HepG2 (cell line): ENCODE results near the gene TRIO. TPM values are rescaled to one million over a fixed set of nuclear protein-coding genes. Genes with fewer than 3 reads are reported as not detected.

ENCODE experiments used
- ATAC-seq: fragments of 200-7000 bp; cut with Tn5 transposase; 3 replicates; pipeline ENCODE4 v1.9.1; 2020; ENCODE audit warnings: mild to moderate bottlenecking, moderate library complexity
- BruUV-seq: library from RNA; stranded (reverse); fragments of 400-500 nt; replicated peaks from 2 replicates; lab custom pipeline; 2021; lab: Mats Ljungman, UMichigan
- CTCF ChIA-PET: fragments of 300-600 bp; formaldehyde crosslinking; extraction: SDS; loops from one replicate; lab custom pipeline; 2021; ENCODE audit warnings: low total read pairs, inconsistent platforms, low intra/inter-chr PET ratio; lab: Yijun Ruan, JAX
- POLR2A ChIA-PET: fragments of 350-600 bp; sonication (Branson Sonifier 250); formaldehyde crosslinking; loops from one replicate; lab custom pipeline; 2020; ENCODE audit warnings: antibody characterized with exemption, inconsistent platforms; lab: Yijun Ruan, JAX
- DNase-seq: peaks from one replicate; pipeline ENCODE4 v3.0.0-alpha.2; 2015; ENCODE audit warnings: low spot score
- FAIRE-seq: peaks from 3 replicates; lab custom pipeline; 2011; peaks lifted over from hg19 to GRCh38; lab: Jason Lieb, UNC
- H2AFZ ChIP-seq: one replicate; pipeline ENCODE4 v1.6.1; 2011; ENCODE audit warnings: low read length, inconsistent platforms
- H3K27ac ChIP-seq: fragments of 300-600 bp; 3 replicates; pipeline ENCODE4 v1.8.0; 2011; ENCODE audit warnings: mixed run types, mild to moderate bottlenecking, mixed read lengths, low read length, inconsistent platforms; ENCODE audit not compliant: insufficient read depth; ENCODE audit errors: extremely low read length
- H3K27me3 ChIP-seq, 2 experiments: fragments of 200-600 bp in 1 of 2; 2 replicates in 1 of 2; 3 replicates in 1 of 2; pipeline versions ENCODE4 v1.6.0 to v1.8.0; 2011; ENCODE audit warnings: low read length in 2 of 2, mild to moderate bottlenecking in 2 of 2, moderate library complexity in 2 of 2, inconsistent platforms in 1 of 2; ENCODE audit not compliant: insufficient read depth in 2 of 2, control insufficient read depth in 1 of 2
- H3K36me3 ChIP-seq, 2 experiments: fragments of 200-600 bp in 1 of 2; replicated peaks in 1 of 2; 2 replicates in 1 of 2; 3 replicates in 1 of 2; pipeline versions ENCODE4 v1.5.1 to v1.8.0; 2011; ENCODE audit warnings: low read length in 2 of 2, inconsistent platforms in 1 of 2; ENCODE audit not compliant: insufficient read depth in 2 of 2, control insufficient read depth in 1 of 2
- H3K4me1 ChIP-seq: 2 replicates; pipeline ENCODE4 v1.5.1; 2012; ENCODE audit warnings: low read length, inconsistent platforms; ENCODE audit not compliant: insufficient read depth
- H3K4me2 ChIP-seq: 2 replicates; pipeline ENCODE4 v1.6.0; 2011; ENCODE audit warnings: low read depth, low read length, inconsistent platforms
- H3K4me3 ChIP-seq, 3 experiments: fragments of 200-600 bp in 1 of 3; sonication (generic), shearing (Covaris generic) in 1 of 3; replicated peaks in 1 of 3; 2 replicates each; pipeline ENCODE4 v1.5.1; 2011 to 2016; ENCODE audit warnings: low read length in 3 of 3, inconsistent platforms in 2 of 3, low read depth in 2 of 3, mild to moderate bottlenecking in 2 of 3, control low read depth in 1 of 3, mixed read lengths in 1 of 3; ENCODE audit not compliant: insufficient read depth in 1 of 3
- H3K79me2 ChIP-seq: one replicate; pipeline ENCODE4 v1.6.1; 2011; ENCODE audit warnings: low read length, inconsistent platforms; ENCODE audit not compliant: insufficient read depth
- H3K9ac ChIP-seq: 2 replicates; pipeline ENCODE4 v1.6.0; 2011; ENCODE audit warnings: mild to moderate bottlenecking, low read depth, low read length, inconsistent platforms; ENCODE audit not compliant: insufficient read depth
- H3K9me3 ChIP-seq: 2 replicates; pipeline ENCODE4 v1.5.1; 2012; ENCODE audit warnings: mild to moderate bottlenecking, low read length
- H4K20me1 ChIP-seq: 2 replicates; pipeline ENCODE4 v1.6.0; 2011; ENCODE audit warnings: inconsistent platforms, mild to moderate bottlenecking, low read length, moderate library complexity; ENCODE audit not compliant: insufficient read depth
- CC2D1A ChIP-seq: sonication (generic); formaldehyde crosslinking; IDR thresholded peaks from 2 replicates; pipeline ENCODE4 v1.8.1; 2023; ENCODE audit warnings: mild to moderate bottlenecking, missing genetic modification reagents
- DNMT1 ChIP-seq: sonication (generic); formaldehyde crosslinking; IDR thresholded peaks from 2 replicates; pipeline ENCODE4 v1.5.1; 2020; ENCODE audit warnings: mild to moderate bottlenecking, missing genetic modification reagents
- EEA1 ChIP-seq: sonication (generic); formaldehyde crosslinking; IDR thresholded peaks from 2 replicates; pipeline ENCODE4 v1.5.1; 2020; ENCODE audit warnings: mild to moderate bottlenecking, missing genetic modification reagents, borderline replicate concordance
- FOXA1 ChIP-seq, 2 experiments: fragments of 450-650 bp in 1 of 2; sonication (generic) in 1 of 2; formaldehyde crosslinking in 1 of 2; IDR thresholded peaks; 2 replicates each; pipeline versions ENCODE4 v1.4.0 to v1.6.1; 2016 to 2020; ENCODE audit warnings: missing genetic modification reagents in 1 of 2
- NAIF1 ChIP-seq: sonication (generic); formaldehyde crosslinking; IDR thresholded peaks from 2 replicates; pipeline ENCODE4 v1.5.0; 2020; ENCODE audit warnings: mild to moderate bottlenecking, missing genetic modification reagents, borderline replicate concordance
- SMAD3 ChIP-seq: sonication (generic); formaldehyde crosslinking; IDR thresholded peaks from 2 replicates; pipeline ENCODE4 v1.4.0; 2020; ENCODE audit warnings: missing genetic modification reagents
- U2AF2 ChIP-seq: fragments of 200-400 bp; formaldehyde crosslinking; IDR thresholded peaks from 2 replicates; pipeline ENCODE4 v1.6.1; 2017; ENCODE audit warnings: low read depth, mild to moderate bottlenecking, low read length
- ZBTB1 ChIP-seq: sonication (generic); formaldehyde crosslinking; IDR thresholded peaks from 2 replicates; pipeline ENCODE4 v1.4.0; 2020; ENCODE audit warnings: missing genetic modification reagents, borderline replicate concordance
- ZNF256 ChIP-seq: sonication (generic); formaldehyde crosslinking; conservative IDR thresholded peaks from 2 replicates; pipeline ENCODE4 v1.4.0; 2020; ENCODE audit warnings: missing genetic modification reagents
- ZNF776 ChIP-seq: sonication (generic); formaldehyde crosslinking; IDR thresholded peaks from 2 replicates; pipeline ENCODE4 v1.4.0; 2020; ENCODE audit warnings: mild to moderate bottlenecking, missing genetic modification reagents
- WGBS: methylation state at CpG from one replicate; pipeline ENCODE4 v1.1.6; 2017; ENCODE audit warnings: low lambda C conversion rate; 5-methylcytosine and 5-hydroxymethylcytosine counted together
- in situ Hi-C: cut with HindIII; loops from 2 replicates; pipeline ENCODE4 v1.10.0; 2017; ENCODE audit warnings: low pct_unique_long_range_greater_than_20kb; ENCODE audit not compliant: extremely low pct_ligation_motif_present
- intact Hi-C: fragments of 100-400 bp; cut with micrococcal nuclease; formaldehyde crosslinking; loops from one replicate; pipeline ENCODE4 v1.10.0; 2022; ENCODE audit not compliant: unreplicated experiment
- polyA plus RNA-seq, 8 experiments: library from polyadenylated mRNA; depleted of rRNA in 3 of 8; stranded (reverse) in 7 of 8; unstranded in 1 of 8; fragments of >200 nt; fragmentation: Illumina TruSeq in 4 of 8; extraction: Trizol in 4 of 8; gene quantifications; 2 replicates each; pipeline versions ENCODE4 v1.2.1 to v1.2.3, GENCODE V29; 2011 to 2016; ENCODE audit warnings: low read depth in 4 of 8, missing spikeins in 1 of 8, mixed read lengths in 1 of 8; ENCODE audit not compliant: insufficient read depth in 1 of 8
- total RNA-seq, 5 experiments: library from RNA; depleted of rRNA; stranded (reverse); fragments of >200 nt; fragmentation: Illumina TruSeq; extraction: Trizol; gene quantifications; 2 replicates each; pipeline ENCODE4 v1.2.3, GENCODE V29; 2016; ENCODE audit warnings: low read depth in 1 of 5
- TF ChIP-seq, protein P1 (sequence below): fragments of 450-650 bp; IDR thresholded peaks from 2 replicates; pipeline ENCODE4 v1.6.1; 2017; ENCODE audit warnings: mild to moderate bottlenecking
- TF ChIP-seq, protein P2 (sequence below): sonication (generic); formaldehyde crosslinking; IDR thresholded peaks from 2 replicates; pipeline ENCODE4 v1.4.0; 2020; ENCODE audit warnings: missing genetic modification reagents
- TF ChIP-seq, protein P3 (sequence below): sonication (generic); formaldehyde crosslinking; IDR thresholded peaks from 2 replicates; pipeline ENCODE4 v1.4.0; 2020; ENCODE audit warnings: missing genetic modification reagents

Gene TRIO
- total and polyA plus RNA-seq, 2 of the 13 experiments (the other 11 are each of a cell fraction or from before 2014, with no cell fraction given), result 45.2 to 45.9 TPM

DNA sequence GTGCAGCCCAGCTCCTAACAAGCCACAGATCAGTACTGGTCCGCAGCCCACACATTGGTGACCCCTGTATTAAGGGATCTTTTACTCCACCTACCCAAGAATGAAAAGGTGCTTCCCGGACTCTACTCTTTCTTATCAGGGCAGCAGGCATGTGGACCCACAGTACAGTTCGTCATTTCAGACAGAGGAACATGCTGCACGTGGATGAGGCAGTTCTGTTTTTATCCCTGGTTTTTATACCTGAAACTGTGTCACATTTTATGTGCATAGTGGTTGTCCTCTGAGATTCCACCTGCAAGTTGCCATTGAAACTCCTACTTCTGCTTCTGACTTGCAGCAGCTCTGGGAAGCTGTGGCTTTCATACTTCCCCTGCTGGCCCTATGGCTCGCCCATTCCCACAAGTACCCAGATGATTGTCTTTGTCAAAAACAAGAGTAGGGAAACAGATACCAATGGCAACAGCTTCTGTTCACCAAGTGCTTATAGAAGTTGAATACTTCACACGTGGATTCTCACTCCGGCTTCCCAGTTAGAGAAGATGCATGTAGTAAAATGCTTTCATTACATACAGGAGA, 208.0 kb downstream of the TRIO start:
- H3K4me1 ChIP-seq, result no peaks in the 10 kb centered on the region
- in situ Hi-C loops, result no loop called here
- no peaks in the 10 kb centered on the region for H3K27me3 ChIP-seq
- no peak overlapping the region for H3K4me2 ChIP-seq
- H3K36me3 ChIP-seq, result peaks cover 4 to 12% of the 10 kb centered on the region in 2 experiments; a peak in 4 of 5 replicates
- H4K20me1 ChIP-seq, result no peaks in the 10 kb centered on the region
- ATAC-seq, result no peak
- H3K79me2 ChIP-seq, result no peaks in the 10 kb centered on the region
- no TSS peak for BruUV-seq
- H2AFZ ChIP-seq, result no peak overlapping the region
- intact Hi-C loops, result loop anchor here (5.0 kb wide), 1 partner anchor 244 kb away; no protein-coding TSS in a partner anchor
- no peak overlapping the region for H3K27ac ChIP-seq
- no peaks in the 10 kb centered on the region for H3K9me3 ChIP-seq
- no peak for DNase-seq
- TF ChIP-seq ZNF776 (CRISPR knock-in tag), result no peak
- TF ChIP-seq ZNF256 (CRISPR knock-in tag), result no peak
- TF ChIP-seq EEA1 (CRISPR knock-in tag), result no peak
- no peak for TF ChIP-seq ZBTB1 (CRISPR knock-in tag)
- no peak for TF ChIP-seq CC2D1A (CRISPR knock-in tag)
- no peak for TF ChIP-seq NAIF1 (CRISPR knock-in tag)
- no peak for TF ChIP-seq SMAD3 (CRISPR knock-in tag)
- TF ChIP-seq FOXA1 (IDR thresholded peaks at IDR 0.05), result no peak
- TF ChIP-seq FOXA1 (CRISPR knock-in tag; IDR thresholded peaks at IDR 0.05), result no peak
- TF ChIP-seq, protein P1, sequence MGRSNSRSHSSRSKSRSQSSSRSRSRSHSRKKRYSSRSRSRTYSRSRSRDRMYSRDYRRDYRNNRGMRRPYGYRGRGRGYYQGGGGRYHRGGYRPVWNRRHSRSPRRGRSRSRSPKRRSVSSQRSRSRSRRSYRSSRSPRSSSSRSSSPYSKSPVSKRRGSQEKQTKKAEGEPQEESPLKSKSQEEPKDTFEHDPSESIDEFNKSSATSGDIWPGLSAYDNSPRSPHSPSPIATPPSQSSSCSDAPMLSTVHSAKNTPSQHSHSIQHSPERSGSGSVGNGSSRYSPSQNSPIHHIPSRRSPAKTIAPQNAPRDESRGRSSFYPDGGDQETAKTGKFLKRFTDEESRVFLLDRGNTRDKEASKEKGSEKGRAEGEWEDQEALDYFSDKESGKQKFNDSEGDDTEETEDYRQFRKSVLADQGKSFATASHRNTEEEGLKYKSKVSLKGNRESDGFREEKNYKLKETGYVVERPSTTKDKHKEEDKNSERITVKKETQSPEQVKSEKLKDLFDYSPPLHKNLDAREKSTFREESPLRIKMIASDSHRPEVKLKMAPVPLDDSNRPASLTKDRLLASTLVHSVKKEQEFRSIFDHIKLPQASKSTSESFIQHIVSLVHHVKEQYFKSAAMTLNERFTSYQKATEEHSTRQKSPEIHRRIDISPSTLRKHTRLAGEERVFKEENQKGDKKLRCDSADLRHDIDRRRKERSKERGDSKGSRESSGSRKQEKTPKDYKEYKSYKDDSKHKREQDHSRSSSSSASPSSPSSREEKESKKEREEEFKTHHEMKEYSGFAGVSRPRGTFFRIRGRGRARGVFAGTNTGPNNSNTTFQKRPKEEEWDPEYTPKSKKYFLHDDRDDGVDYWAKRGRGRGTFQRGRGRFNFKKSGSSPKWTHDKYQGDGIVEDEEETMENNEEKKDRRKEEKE, result no peak
- TF ChIP-seq DNMT1 (CRISPR knock-in tag), result no peak
- TF ChIP-seq, protein P2, sequence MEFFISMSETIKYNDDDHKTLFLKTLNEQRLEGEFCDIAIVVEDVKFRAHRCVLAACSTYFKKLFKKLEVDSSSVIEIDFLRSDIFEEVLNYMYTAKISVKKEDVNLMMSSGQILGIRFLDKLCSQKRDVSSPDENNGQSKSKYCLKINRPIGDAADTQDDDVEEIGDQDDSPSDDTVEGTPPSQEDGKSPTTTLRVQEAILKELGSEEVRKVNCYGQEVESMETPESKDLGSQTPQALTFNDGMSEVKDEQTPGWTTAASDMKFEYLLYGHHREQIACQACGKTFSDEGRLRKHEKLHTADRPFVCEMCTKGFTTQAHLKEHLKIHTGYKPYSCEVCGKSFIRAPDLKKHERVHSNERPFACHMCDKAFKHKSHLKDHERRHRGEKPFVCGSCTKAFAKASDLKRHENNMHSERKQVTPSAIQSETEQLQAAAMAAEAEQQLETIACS (CRISPR knock-in tag), result no peak
- TF ChIP-seq U2AF2, result no peak
- TF ChIP-seq, protein P3, sequence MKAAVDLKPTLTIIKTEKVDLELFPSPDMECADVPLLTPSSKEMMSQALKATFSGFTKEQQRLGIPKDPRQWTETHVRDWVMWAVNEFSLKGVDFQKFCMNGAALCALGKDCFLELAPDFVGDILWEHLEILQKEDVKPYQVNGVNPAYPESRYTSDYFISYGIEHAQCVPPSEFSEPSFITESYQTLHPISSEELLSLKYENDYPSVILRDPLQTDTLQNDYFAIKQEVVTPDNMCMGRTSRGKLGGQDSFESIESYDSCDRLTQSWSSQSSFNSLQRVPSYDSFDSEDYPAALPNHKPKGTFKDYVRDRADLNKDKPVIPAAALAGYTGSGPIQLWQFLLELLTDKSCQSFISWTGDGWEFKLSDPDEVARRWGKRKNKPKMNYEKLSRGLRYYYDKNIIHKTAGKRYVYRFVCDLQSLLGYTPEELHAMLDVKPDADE (CRISPR knock-in tag), result no peak
- TF ChIP-seq, all 625 proteins: peak for 0
- no peak overlapping the region for H3K9ac ChIP-seq
- no peak for FAIRE-seq
- POLR2A ChIA-PET, result no interaction called here
- no peak overlapping the region for H3K4me3 ChIP-seq
- CTCF ChIA-PET, result interaction anchor here (0.6 kb wide), 1 partner anchor 298 kb away, joined by 3 read pairs; no protein-coding TSS in a partner anchor
- WGBS, result 93% methylated on average over 6 of the region's 7 CpGs
